ENCODE measurements around the gene KIF19. TPM values are rescaled to one million over a fixed set of nuclear protein-coding genes. Genes with fewer than 3 reads are reported as not detected.
"Not testable (repeated sequence)": the region's sequence is repeated elsewhere in the genome, so short reads cannot be mapped to it uniquely, and the experiment has no call there.

Gene KIF19
- total and polyA plus RNA-seq, 2 donors (not counting 1 experiment from before 2014, with no cell fraction given): not detected

DNA sequence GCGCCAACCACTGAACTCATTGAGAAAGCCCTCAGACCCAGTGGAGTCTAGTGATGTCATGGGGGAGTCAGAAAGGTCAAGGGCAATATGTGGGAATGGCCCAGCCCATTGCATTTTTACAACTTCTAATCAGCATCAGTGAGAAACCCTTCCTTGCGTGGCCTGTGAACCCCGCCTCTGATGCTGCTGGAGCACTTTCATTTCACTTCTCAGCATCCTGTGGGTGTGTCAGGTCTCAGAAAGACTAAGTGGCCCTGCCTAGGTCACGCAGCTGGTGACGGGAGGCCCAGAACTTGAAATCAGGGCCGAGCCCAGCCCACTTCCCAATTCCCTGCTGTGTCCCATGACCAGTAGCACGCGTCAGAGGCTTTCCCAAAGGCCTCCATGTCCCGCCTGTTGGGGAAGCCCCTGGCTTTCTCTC, 45.9 kb upstream of the KIF19 start:
- H3K4me3 ChIP-seq (ENCODE audit: control extremely low read depth in 1 of 5, extremely low read depth in 1 of 5, insufficient read depth in 1 of 5, low read depth in 2 of 5, low read length in 4 of 5): no peak overlapping the region

DNA sequence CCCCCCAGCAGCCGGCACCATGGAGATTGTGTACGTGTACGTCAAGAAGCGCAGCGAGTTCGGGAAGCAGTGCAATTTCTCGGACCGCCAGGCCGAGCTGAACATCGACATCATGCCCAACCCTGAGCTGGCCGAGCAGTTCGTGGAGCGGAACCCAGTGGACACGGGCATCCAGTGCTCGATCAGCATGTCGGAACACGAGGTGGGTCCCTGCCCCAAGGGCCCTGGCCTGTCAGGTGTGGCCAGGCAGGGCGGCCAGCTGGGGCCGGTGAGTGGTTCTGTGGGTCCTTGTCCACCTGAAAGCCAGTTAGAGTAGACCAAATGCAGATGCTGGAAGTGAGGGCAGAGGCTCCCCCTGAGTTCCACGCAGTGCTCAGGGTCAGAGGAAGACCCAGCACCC, 44.2 kb upstream of the KIF19 start:
- Mint-ChIP-seq H3K4me3 (no peak overlapping the region), H3K27ac (no peak overlapping the region), H3K9me3 (ENCODE audit: insufficient read depth) (no peaks in the 10 kb centered on the region), H3K27me3 (peaks cover 3% of the 10 kb centered on the region), H3K4me1 (peaks cover 5% of the 10 kb centered on the region)
- H3K9ac ChIP-seq (ENCODE audit: low read length): no peak overlapping the region
- TF ChIP-seq, protein P1, sequence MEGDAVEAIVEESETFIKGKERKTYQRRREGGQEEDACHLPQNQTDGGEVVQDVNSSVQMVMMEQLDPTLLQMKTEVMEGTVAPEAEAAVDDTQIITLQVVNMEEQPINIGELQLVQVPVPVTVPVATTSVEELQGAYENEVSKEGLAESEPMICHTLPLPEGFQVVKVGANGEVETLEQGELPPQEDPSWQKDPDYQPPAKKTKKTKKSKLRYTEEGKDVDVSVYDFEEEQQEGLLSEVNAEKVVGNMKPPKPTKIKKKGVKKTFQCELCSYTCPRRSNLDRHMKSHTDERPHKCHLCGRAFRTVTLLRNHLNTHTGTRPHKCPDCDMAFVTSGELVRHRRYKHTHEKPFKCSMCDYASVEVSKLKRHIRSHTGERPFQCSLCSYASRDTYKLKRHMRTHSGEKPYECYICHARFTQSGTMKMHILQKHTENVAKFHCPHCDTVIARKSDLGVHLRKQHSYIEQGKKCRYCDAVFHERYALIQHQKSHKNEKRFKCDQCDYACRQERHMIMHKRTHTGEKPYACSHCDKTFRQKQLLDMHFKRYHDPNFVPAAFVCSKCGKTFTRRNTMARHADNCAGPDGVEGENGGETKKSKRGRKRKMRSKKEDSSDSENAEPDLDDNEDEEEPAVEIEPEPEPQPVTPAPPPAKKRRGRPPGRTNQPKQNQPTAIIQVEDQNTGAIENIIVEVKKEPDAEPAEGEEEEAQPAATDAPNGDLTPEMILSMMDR (IDR thresholded peaks at IDR 0.05): no peak
- peaks cover 0 to 5% (median 2%) of the 10 kb centered on the region in 4 experiments for H3K27me3 ChIP-seq (replicated peaks in 1 of 4; ENCODE audit: control extremely low read depth in 1 of 4, control insufficient read depth in 3 of 4, insufficient read depth in 4 of 4, low read length in 3 of 4)
- no peak for ATAC-seq (ENCODE audit: low read depth)
- no peaks in the 10 kb centered on the region for H3K36me3 ChIP-seq (replicated peaks in 1 of 2; ENCODE audit: control extremely low read depth in 1 of 2, control insufficient read depth in 1 of 2, extremely low read depth in 1 of 2, insufficient read depth in 2 of 2, low read length in 1 of 2)
- intact Hi-C loops (cut with micrococcal nuclease): no loop called here
- H3K4me3 ChIP-seq (ENCODE audit: control extremely low read depth in 1 of 5, extremely low read depth in 1 of 5, insufficient read depth in 1 of 5, low read depth in 2 of 5, low read length in 4 of 5): no peak overlapping the region
- no peaks in the 10 kb centered on the region for H3K79me2 ChIP-seq (ENCODE audit: control insufficient read depth, insufficient read depth, low read length)
- ChIA-PET POLR2A (no interaction called here), CTCF (interaction anchor here (0.8 kb wide), 1 partner anchor 39 kb away, joined by 3 read pairs; no protein-coding TSS in a partner anchor)
- H3K4me1 ChIP-seq (ENCODE audit: control insufficient read depth in 2 of 2, insufficient read depth in 2 of 2, low read length in 2 of 2): peaks cover 0 to 13% of the 10 kb centered on the region in 2 donors
- WGBS (ENCODE audit: insufficient coverage): 97% methylated on average over 17 of the region's 20 CpGs
- DNase-seq: no peak
- H2AFZ ChIP-seq (ENCODE audit: insufficient read depth, low read depth, low read length, poor library complexity, severe bottlenecking): no peak overlapping the region
- no peak overlapping the region for H3K4me2 ChIP-seq (replicated peaks; ENCODE audit: low read depth, low read length, poor library complexity, severe bottlenecking)
- H3K27ac ChIP-seq (ENCODE audit: low read length in 2 of 2): no peak overlapping the region
- no peaks in the 10 kb centered on the region for H4K20me1 ChIP-seq (ENCODE audit: control insufficient read depth, insufficient read depth, low read length, poor library complexity, severe bottlenecking)
- no peaks in the 10 kb centered on the region for H3K9me3 ChIP-seq (ENCODE audit: control extremely low read depth in 1 of 3, control insufficient read depth in 2 of 3, insufficient read depth in 1 of 3, low read length in 2 of 3)

More for the DNA sequence above, 45.9 kb upstream of the KIF19 start:
- H3K79me2 ChIP-seq (ENCODE audit: control insufficient read depth, insufficient read depth, low read length): no peaks in the 10 kb centered on the region
- no peak overlapping the region for H3K4me3 Mint-ChIP-seq
- H3K9me3 ChIP-seq (ENCODE audit: control extremely low read depth in 1 of 3, control insufficient read depth in 2 of 3, insufficient read depth in 1 of 3, low read length in 2 of 3): no peaks in the 10 kb centered on the region
- peaks cover 0 to 13% of the 10 kb centered on the region in 2 donors for H3K4me1 ChIP-seq (ENCODE audit: control insufficient read depth in 2 of 2, insufficient read depth in 2 of 2, low read length in 2 of 2)
- H4K20me1 ChIP-seq (ENCODE audit: control insufficient read depth, insufficient read depth, low read length, poor library complexity, severe bottlenecking): no peaks in the 10 kb centered on the region
- peaks cover 5% of the 10 kb centered on the region for H3K4me1 Mint-ChIP-seq
- peaks cover 13% of the 10 kb centered on the region for H3K27me3 Mint-ChIP-seq
- H2AFZ ChIP-seq (ENCODE audit: insufficient read depth, low read depth, low read length, poor library complexity, severe bottlenecking): peak overlapping the region; percentile 38
- no peaks in the 10 kb centered on the region for H3K9me3 Mint-ChIP-seq (ENCODE audit: insufficient read depth)
- intact Hi-C loops (cut with micrococcal nuclease): no loop called here
- peak overlapping the region; percentile 18 for H3K4me2 ChIP-seq (replicated peaks; ENCODE audit: low read depth, low read length, poor library complexity, severe bottlenecking)
- H3K27ac Mint-ChIP-seq: no peak overlapping the region
- WGBS (ENCODE audit: insufficient coverage): 50% methylated on average over 8 of the region's 9 CpGs
- no peaks in the 10 kb centered on the region for H3K36me3 ChIP-seq (replicated peaks in 1 of 2; ENCODE audit: control extremely low read depth in 1 of 2, control insufficient read depth in 1 of 2, extremely low read depth in 1 of 2, insufficient read depth in 2 of 2, low read length in 1 of 2)
- H3K9ac ChIP-seq (ENCODE audit: low read length): no peak overlapping the region
- CTCF ChIA-PET: no interaction called here
- DNase-seq (peak; percentile 19), ATAC-seq (ENCODE audit: low read depth) (peak; percentile 36)
- no peak overlapping the region for H3K27ac ChIP-seq (ENCODE audit: low read length in 2 of 2)
- peaks cover 0 to 5% (median 2%) of the 10 kb centered on the region in 4 experiments for H3K27me3 ChIP-seq (replicated peaks in 1 of 4; ENCODE audit: control extremely low read depth in 1 of 4, control insufficient read depth in 3 of 4, insufficient read depth in 4 of 4, low read length in 3 of 4)
- POLR2A ChIA-PET: no interaction called here
- TF ChIP-seq, protein P1 (IDR thresholded peaks at IDR 0.05): no peak
- TF ChIP-seq EZH2 (IDR thresholded peaks at IDR 0.05; ENCODE audit: borderline replicate concordance, insufficient read depth, low read depth, low read length, poor library complexity, severe bottlenecking): no peak

DNA sequence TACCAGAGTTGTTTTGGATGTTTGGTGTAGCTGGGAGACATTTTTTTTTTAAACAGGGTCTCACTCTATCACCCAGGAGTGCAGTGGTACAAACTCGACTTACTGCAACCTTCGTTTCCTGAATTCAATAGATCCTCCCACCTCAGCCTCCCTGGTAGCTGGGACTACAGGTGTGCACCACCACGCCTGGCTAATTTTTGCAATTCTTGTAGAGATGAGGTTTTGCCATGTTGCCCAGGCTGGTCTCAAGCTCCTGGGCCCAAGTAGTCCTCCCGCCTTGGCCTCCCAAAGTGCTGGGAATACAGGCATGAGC, 43.8 kb upstream of the KIF19 start:
- H2AFZ ChIP-seq (ENCODE audit: insufficient read depth, low read depth, low read length, poor library complexity, severe bottlenecking); intact Hi-C loops (cut with micrococcal nuclease); H3K9ac ChIP-seq (ENCODE audit: low read length); H4K20me1 ChIP-seq (ENCODE audit: control insufficient read depth, insufficient read depth, low read length, poor library complexity, severe bottlenecking); H3K4me3 ChIP-seq (ENCODE audit: control extremely low read depth in 1 of 5, extremely low read depth in 1 of 5, insufficient read depth in 1 of 5, low read depth in 2 of 5, low read length in 4 of 5); H3K79me2 ChIP-seq (ENCODE audit: control insufficient read depth, insufficient read depth, low read length); H3K4me2 ChIP-seq (replicated peaks; ENCODE audit: low read depth, low read length, poor library complexity, severe bottlenecking); H3K4me1 Mint-ChIP-seq; H3K9me3 Mint-ChIP-seq (ENCODE audit: insufficient read depth); H3K4me3 Mint-ChIP-seq; H3K27ac Mint-ChIP-seq; POLR2A ChIA-PET; H3K27me3 Mint-ChIP-seq; H3K9me3 ChIP-seq (ENCODE audit: control extremely low read depth in 1 of 3, control insufficient read depth in 2 of 3, insufficient read depth in 1 of 3, low read length in 2 of 3); H3K27me3 ChIP-seq (replicated peaks in 1 of 4; ENCODE audit: control extremely low read depth in 1 of 4, control insufficient read depth in 3 of 4, insufficient read depth in 4 of 4, low read length in 3 of 4); ATAC-seq (ENCODE audit: low read depth); H3K36me3 ChIP-seq (replicated peaks in 1 of 2; ENCODE audit: control extremely low read depth in 1 of 2, control insufficient read depth in 1 of 2, extremely low read depth in 1 of 2, insufficient read depth in 2 of 2, low read length in 1 of 2); H3K27ac ChIP-seq (ENCODE audit: low read length in 2 of 2); DNase-seq: not testable (repeated sequence)
- CTCF ChIA-PET: interaction anchor here (0.6 kb wide), 1 partner anchor 389 kb away, joined by 3 read pairs; no protein-coding TSS in a partner anchor
- WGBS (ENCODE audit: insufficient coverage): 53% methylated on average over 2 of the region's 4 CpGs
- H3K4me1 ChIP-seq (ENCODE audit: control insufficient read depth in 2 of 2, insufficient read depth in 2 of 2, low read length in 2 of 2): peaks cover 0 to 13% of the 10 kb centered on the region in 2 donors

Measured in B cell (primary cell).